GM18508 (cell line): ENCODE data around the gene TBC1D12.

Source experiments
- ATAC-seq: cut with Tn5 transposase; IDR thresholded peaks from one replicate; pipeline ENCODE4 v1.9.1; 2021; ENCODE audit warnings: moderate number of reproducible peaks; ENCODE audit not compliant: insufficient read depth, unreplicated experiment

Gene TBC1D12

DNA sequence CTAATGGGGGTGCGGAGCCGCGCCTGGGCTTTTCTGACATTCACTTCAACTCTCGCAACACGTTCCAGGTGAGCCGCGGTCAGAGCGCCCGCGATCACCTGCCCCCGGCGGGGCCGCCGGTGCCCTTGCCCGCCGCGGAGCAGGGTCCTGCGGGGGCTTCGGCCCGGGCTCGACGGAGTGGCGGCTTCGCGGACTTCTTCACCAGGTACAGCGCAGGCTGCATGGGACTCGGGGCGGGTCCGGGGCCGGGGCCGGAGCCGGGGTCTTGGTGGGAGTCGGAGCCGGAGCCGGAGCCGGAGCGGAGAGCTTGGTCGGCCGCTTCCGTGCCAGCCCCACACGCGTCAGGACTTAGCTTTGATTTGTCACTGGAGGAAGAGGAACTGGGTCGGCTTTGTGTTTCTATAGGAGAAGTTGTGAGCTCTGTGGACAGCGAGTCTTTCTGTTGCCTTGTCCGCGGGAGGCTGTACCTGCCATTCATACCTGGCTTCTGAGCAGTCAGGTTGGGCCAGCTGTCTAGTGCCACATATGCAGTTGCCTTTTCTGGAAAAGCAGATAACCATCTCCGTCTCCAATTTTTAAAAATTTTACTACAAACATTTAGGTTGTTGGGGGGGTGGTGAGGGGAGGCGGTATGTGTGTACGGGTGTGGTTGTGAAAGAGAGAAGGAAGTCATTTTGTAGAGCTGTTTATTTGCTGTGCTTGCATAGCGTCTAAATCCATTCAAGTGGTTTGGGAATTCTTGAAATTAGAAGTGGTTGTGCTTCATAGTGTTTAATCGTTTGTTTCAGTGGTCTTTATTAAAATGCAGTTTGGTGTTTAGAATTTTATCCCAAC, 1.3 kb downstream of the TBC1D12 start:
- ATAC-seq = peak; percentile 61

DNA sequence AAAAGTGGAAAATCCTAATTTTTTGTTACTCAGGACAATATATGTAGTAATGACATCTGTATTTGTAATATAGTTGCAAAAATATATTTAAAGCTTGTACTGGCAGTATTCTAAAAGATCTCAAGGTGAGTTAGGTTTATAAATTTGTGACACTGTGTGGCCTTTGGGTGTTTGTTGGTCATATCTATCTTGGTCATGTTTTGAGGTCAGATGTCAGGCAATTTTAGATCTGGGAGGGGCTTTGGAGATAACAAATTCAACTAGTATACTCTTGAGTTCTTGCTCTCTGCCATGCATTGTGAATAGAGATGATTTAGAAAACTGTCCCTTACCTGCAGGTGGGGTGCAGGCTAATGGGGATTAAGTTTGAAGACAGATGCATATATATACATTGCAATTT, 3.1 kb downstream of the TBC1D12 start:
- ATAC-seq = no peak

DNA sequence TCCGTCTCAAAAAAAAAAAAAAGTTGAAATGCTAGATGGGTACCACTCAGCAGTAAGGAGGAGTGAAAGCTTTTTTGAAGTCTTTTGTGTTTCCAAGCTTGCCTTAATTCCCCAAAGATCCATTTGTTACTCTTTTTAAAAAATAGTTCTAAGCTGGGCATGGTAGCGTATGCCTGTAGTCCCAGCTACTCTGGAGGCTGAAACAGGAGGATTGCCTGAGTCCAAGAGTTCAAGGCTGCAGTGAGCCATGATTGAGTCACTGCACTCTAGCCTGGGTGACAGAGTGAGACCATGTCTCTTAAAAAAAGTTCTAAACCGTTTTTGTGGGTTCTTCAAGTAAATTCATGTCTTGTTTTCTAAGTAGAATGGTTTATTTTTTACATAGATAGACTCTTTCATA, 5.3 kb downstream of the TBC1D12 start:
- ATAC-seq = no peak

DNA sequence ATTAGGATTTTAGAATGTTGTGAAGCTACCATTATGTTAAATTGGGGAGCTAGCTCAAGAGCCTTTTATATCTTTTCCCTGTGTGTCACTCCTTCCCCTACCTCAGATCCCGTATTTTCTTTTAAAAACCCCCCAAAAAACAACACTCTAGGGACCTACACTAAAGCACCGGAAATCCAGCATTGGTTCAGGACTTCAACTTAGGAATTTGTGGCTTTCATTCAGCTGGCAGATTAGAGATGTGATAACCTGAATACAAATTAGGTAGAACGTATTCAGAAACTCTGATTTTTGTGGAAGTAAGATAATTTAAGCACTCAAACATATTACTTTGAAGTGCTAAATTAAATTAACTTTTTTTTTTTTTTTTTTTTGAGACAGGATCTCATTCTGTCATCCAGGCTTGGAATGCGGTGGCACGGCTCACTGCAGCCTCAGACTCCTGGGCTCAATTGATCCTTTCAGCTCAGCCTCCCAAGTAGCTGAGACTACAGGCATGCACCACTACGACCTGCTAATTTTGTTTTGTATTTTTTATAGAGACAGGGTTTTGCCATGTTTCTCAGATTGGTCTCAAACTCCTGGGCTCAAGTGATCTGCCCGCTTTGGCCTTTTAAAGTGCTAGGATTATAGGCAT, 6.8 kb downstream of the TBC1D12 start:
- no peak for ATAC-seq

- ATAC-seq = no peak
Measured at GRCh38 chr10:94411304-94411703, 9.0 kb downstream of the TBC1D12 start.

GRCh38 chr10:94412449-94412848, 10.1 kb downstream of the TBC1D12 start:
- ATAC-seq = no peak

DNA sequence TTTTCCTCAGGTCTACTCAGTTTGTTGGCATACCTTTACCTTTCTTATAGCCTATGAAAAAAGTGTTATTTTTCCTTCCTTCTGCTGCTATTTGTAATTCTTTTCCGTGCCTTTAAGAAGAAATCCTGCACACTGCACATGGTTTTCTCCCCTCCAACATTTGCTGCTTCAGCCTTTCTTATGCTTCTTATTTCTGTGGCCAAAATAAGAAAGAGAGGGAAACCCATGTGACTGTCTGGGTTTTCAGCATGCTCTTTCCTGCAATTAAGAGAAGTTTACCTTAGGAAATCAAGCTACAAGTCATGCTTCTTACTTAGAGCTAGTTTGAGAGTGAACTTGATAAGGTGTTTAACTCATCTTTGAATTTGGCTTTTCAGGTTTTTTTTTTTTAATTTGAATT, 11.0 kb downstream of the TBC1D12 start:
- no peak for ATAC-seq

DNA sequence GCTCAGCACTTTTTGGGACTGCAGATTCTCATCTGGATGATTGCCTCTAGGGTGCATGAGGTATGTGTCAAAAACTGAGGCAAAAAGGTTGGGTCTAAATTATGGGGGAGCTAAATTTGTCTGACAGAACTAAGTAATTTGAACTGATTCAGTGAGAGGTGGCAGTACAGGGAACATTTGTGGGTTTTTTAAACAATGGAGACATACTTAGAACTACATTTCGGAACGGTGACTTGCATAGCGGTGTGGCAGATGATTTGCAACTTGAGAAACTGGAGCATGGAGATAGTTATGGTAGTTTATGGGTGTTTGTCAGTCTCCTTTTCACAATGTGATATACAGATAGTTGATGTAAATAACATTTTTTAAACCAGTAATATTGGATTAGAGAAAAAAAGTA, 14.6 kb downstream of the TBC1D12 start:
- no peak for ATAC-seq

DNA sequence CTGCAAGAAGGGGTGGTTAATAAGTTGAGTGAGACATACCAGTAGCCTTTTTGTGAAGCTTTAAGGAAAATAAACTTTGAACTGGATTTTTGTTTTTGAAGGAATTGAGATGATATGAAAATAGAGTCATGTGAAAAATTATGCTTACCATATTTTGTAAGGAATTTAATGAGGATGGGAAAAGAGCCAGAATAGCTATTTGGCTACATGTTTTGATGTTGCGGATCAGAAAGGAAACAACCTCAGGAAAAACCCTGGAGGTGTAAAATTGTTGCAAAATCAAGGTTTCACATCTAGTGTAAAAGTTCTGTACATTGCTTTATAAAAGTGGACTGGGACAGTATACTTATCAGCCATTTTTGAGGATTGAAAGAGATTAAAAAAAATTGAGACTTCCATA, 15.0 kb downstream of the TBC1D12 start:
- no peak for ATAC-seq

- ATAC-seq = no peak
Measured at GRCh38 chr10:94420516-94420915, 18.2 kb downstream of the TBC1D12 start.

DNA sequence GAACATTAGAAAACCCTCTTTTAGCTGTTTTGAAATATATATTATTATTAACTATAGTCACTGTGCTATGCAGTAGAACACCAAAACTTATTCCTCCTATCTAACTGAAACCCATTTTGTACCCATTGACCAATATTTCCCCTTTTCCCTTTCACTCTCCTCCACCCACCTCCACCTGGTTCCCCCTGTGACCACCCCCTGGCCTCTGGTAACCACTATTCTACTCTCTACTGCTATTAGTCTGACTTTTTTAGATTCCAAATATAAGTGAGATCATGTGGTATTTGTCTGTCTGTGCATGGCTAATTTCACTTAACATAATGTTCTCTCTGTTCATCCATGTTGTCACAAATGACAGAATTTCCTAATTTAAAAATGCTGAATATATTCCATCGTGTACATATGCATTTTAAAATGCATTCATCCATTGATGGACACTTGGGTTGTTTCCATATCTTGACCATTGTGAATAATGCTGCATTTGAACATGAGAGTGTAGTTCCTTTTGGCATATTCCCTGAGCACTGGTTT, 18.7 kb downstream of the TBC1D12 start:
- ATAC-seq = no peak

DNA sequence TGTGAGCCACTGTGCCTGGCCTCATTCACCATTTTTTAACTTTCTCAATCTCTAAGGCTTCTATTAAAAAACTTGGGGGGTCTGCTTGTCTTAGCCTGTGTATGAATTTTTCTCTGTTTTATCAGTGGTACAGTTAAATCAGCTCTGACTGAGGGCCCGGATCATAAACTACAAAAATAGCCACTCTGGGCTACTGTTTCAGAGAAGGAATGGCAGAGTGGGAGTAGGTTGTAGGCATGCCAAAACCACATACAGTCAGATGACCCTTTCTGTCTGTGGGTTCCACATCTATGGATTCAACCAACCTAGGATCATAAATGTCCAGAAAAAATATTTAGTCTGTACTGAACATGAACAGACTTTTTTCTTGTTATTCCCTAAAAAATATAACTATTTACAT, 21.3 kb downstream of the TBC1D12 start:
- no peak for ATAC-seq

GRCh38 chr10:94424714-94425337, 22.5 kb downstream of the TBC1D12 start:
- no peak for ATAC-seq

GRCh38 chr10:94425942-94426341, 23.6 kb downstream of the TBC1D12 start:
- ATAC-seq = no peak

DNA sequence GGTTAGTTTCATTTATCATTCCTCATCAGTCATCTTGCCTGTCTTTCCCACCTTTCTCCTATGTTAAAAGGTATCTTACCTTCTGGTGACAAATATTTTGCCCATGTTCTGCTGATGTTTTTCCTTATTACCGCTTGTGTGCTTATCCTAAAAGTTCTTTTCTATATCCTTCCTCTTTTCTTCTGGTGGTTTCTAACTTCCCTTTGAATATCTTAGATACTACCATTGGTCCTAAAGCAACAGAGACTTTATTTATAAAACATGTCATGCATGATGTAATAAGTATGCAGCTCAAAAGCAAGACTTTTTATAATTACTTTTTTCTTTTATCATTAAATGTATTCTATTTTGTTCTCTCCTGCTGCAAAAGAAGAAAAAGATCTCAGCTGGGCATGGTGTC, 24.8 kb downstream of the TBC1D12 start:
- ATAC-seq = no peak

DNA sequence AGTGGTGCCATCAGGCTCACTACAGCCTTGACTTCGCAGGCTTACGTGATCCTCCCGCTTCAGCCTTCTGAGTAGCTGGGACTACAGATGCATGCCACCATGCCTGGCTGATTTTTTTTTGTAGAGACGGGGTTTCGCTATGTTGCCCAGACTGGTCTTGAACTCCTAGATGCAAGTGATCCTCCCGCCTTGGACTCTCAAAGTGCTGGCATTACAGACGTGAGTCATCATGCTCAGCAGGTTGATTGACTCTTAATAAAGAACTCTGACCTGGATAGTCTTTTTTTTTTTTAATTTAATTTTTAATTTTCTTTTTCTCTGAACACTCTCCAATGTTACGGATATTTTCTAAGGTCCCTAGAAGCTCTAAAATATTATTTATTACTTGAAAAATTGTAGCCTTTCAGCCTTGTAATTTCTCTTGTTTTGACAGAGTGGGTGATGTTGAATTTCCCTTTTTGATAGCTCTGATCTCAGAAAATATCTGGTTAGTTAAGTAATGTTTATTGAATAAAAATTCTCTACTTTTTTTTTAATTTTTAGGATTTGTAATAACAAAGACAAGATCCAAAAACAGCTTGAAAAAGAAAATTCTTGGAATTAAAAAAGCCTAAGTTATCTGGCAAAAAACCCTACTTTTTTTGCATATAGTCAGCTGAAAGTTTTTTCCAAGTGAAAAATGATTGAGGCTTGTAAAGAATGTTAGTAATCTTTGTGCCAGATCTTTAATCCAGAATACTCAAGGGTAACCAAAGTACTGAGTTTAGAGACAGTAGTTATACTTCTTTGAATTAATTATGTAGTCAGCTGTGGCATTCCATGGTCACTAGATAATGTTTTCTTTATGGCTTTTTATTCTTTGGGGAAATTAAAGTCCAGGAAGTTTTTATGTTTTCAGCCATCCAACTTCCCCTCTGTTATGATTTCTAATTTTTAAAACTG, 26.7 kb downstream of the TBC1D12 start:
- no peak for ATAC-seq

DNA sequence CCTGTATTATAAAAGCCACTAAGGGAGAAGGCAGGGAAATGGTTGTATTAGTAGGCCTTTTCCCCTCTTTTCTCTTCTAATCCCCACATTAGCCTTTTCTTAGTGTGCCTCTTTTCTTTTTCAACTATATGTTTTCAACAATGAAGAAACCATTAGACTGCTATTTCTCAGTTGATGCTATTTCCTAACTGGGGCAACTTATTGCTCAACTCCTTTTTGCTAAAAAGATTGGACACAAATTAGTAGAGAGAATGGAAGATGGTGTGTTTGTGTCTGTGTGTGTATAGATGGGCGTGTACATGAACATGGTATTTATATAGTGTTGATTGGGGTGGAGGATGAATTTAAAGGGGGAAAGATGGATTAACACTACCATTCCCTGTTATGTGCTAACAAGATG, 28.4 kb downstream of the TBC1D12 start:
- ATAC-seq = no peak

DNA sequence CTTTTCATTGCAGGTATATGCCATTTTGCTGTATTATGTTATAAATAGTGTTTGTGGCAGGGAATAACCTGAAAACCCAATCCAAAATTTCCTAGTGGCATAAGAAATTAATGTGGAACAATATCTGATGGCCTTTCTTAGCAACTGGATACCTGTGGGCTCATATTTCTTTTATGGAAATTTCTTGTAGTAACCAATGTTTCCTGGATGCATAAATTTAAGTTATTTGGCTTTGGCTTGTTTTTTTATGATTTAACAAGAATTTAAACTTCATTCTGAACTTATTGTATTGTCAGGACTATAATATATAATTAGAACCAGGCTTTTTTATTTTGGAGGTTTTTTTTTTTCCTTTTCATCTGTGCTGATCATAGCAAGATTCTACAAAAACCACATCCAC, 30.1 kb downstream of the TBC1D12 start:
- no peak for ATAC-seq

DNA sequence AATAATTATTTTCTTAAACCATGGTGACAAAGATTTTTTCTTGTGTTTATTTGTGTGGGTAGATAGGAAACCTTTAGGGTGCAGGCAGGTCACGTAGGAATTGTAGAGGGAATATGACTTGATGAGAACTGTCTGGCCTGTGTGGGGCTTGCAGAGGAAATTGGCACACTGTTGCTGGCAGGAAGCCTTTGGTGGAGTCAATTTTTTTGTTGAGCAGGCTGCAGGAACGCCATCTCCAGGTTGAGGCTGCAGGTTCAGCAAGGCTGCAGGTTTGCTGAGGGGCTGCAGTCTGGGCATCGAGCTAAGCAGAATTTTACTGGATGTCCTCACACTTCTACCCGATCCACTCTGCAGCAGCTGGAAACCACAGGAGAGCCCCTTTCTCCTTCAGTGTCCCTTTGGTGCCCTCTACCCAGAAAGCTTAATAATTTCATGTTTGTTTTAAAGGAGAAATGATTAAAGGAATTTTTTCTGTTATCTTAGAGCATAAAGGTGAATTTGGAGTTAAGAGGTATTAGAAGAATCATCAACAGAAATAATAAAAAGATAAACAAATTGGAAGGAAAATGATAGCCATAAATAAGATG, 37.0 kb downstream of the TBC1D12 start:
- no peak for ATAC-seq

GRCh38 chr10:94440096-94440495, 37.8 kb downstream of the TBC1D12 start:
- no peak for ATAC-seq
